A549 (cell line): ENCODE measurements around the gene HADHA. TPM values are rescaled to one million over a fixed set of nuclear protein-coding genes. Genes with fewer than 3 reads are reported as not detected.
A peak's percentile ranks its signal among the peaks of the same experiment; 100 is the strongest.

Experiments
- ATAC-seq, 2 experiments: fragments of 200-7000 bp in 1 of 2; fragments of >200 bp in 1 of 2; cut with Nextera tagmentation in 1 of 2; cut with Tn5 transposase in 1 of 2; 3 replicates each; pipeline versions ENCODE4 v1.8.0 to v1.9.1; 2018 to 2020; ENCODE audit warnings: mild to moderate bottlenecking in 1 of 2, moderate library complexity in 1 of 2
- CTCF ChIA-PET: fragments of 300-600 bp; sonication (Branson Sonifier 250); formaldehyde crosslinking; extraction: SDS; loops from one replicate; lab custom pipeline; 2021; ENCODE audit warnings: antibody characterized with exemption, inconsistent platforms; lab: Yijun Ruan, JAX
- POLR2A ChIA-PET: fragments of 350-600 bp; formaldehyde crosslinking; extraction: SDS; loops from one replicate; lab custom pipeline; 2021; ENCODE audit warnings: antibody characterized with exemption, inconsistent platforms; lab: Yijun Ruan, JAX
- DNase-seq, 2 experiments: peaks; one replicate each; pipeline versions ENCODE4 v3.0.0 to v3.0.0-alpha.2; 2011 to 2016; ENCODE audit warnings: low read depth in 1 of 2, low spot score in 1 of 2
- FAIRE-seq: peaks from 2 replicates; lab custom pipeline; 2011; peaks lifted over from hg19 to GRCh38; lab: Jason Lieb, UNC
- H3K27ac ChIP-seq, 2 experiments: fragments of >200 bp; sonication (Bioruptor Twin); formaldehyde crosslinking; 3 replicates each; pipeline ENCODE4 v1.5.1; 2016 to 2017
- H3K4me1 ChIP-seq: fragments of >200 bp; sonication (Bioruptor Twin); formaldehyde crosslinking; 3 replicates; pipeline ENCODE4 v1.6.1; 2016
- H3K4me2 ChIP-seq: fragments of >200 bp; sonication (Bioruptor Twin); formaldehyde crosslinking; 3 replicates; pipeline ENCODE4 v1.6.1; 2016
- H3K4me3 ChIP-seq: fragments of >200 bp; sonication (Bioruptor Twin); formaldehyde crosslinking; 3 replicates; pipeline ENCODE4 v1.5.1; 2016
- H3K9me3 ChIP-seq: fragments of >200 bp; sonication (Bioruptor Twin); formaldehyde crosslinking; 3 replicates; pipeline ENCODE4 v1.6.1; 2016
- CBX8 ChIP-seq: fragments of 200-600 bp; sonication (generic); IDR thresholded peaks from 2 replicates; pipeline ENCODE4 v1.6.1; 2016
- CHD2 ChIP-seq: fragments of 150-350 bp; IDR thresholded peaks from 2 replicates; pipeline ENCODE4 v1.6.1; 2014; ENCODE audit warnings: low read length; ENCODE audit not compliant: partially characterized antibody
- EHMT2 ChIP-seq: fragments of 200-600 bp; sonication (generic); IDR thresholded peaks from 2 replicates; pipeline ENCODE4 v1.6.1; 2016; ENCODE audit warnings: antibody characterized with exemption, low read depth, mild to moderate bottlenecking, moderate library complexity
- EP300 ChIP-seq, 2 experiments: fragments of >200 bp; sonication (Bioruptor Twin); formaldehyde crosslinking; IDR thresholded peaks; 2 replicates in 1 of 2; 3 replicates in 1 of 2; pipeline ENCODE4 v1.6.1; 2016 to 2017
- FOSB ChIP-seq: fragments of 250-450 bp; sonication (Bioruptor Pico); IDR thresholded peaks from 2 replicates; pipeline ENCODE4 v1.5.0; 2020; ENCODE audit warnings: mild to moderate bottlenecking, moderate library complexity
- FOSL2 ChIP-seq, 2 experiments: fragments of 450-650 bp in 1 of 2; fragments of >200 bp in 1 of 2; sonication (Bioruptor Twin) in 1 of 2; formaldehyde crosslinking; IDR thresholded peaks; 2 replicates each; pipeline versions ENCODE4 v1.5.0 to v1.6.1; 2016 to 2020; ENCODE audit warnings: mild to moderate bottlenecking in 1 of 2, moderate library complexity in 1 of 2
- FOXS1 ChIP-seq: fragments of 250-450 bp; sonication (Bioruptor Pico); IDR thresholded peaks from 2 replicates; pipeline ENCODE4 v1.5.0; 2020; ENCODE audit warnings: mild to moderate bottlenecking, moderate library complexity
- HDAC2 ChIP-seq: fragments of 200-600 bp; sonication (generic); IDR thresholded peaks from 2 replicates; pipeline ENCODE4 v1.6.1; 2016
- HOXB5 ChIP-seq: fragments of 250-450 bp; sonication (Bioruptor Pico); IDR thresholded peaks from 2 replicates; pipeline ENCODE4 v1.5.0; 2020; ENCODE audit warnings: mild to moderate bottlenecking, moderate library complexity
- JUNB ChIP-seq: fragments of >200 bp; sonication (Bioruptor Twin); formaldehyde crosslinking; IDR thresholded peaks from 2 replicates; pipeline ENCODE4 v1.6.1; 2016
- KDM1A ChIP-seq: fragments of 200-600 bp; sonication (generic); IDR thresholded peaks from 2 replicates; pipeline ENCODE4 v1.6.1; 2016; ENCODE audit warnings: low read depth, mild to moderate bottlenecking
- KDM5A ChIP-seq: fragments of 200-600 bp; sonication (generic); IDR thresholded peaks from 2 replicates; pipeline ENCODE4 v1.6.1; 2016; ENCODE audit warnings: antibody characterized with exemption, mild to moderate bottlenecking
- MAFK ChIP-seq: fragments of 450-650 bp; IDR thresholded peaks from 2 replicates; pipeline ENCODE4 v1.6.1; 2014; ENCODE audit not compliant: partially characterized antibody
- PHF8 ChIP-seq: fragments of 200-600 bp; sonication (generic); IDR thresholded peaks from 2 replicates; pipeline ENCODE4 v1.6.1; 2016; ENCODE audit warnings: low read depth, mild to moderate bottlenecking, antibody characterized with exemption, moderate library complexity, borderline replicate concordance
- SMC3 ChIP-seq: fragments of >200 bp; sonication (Bioruptor Twin); formaldehyde crosslinking; IDR thresholded peaks from 3 replicates; pipeline ENCODE4 v1.6.1; 2018; ENCODE audit warnings: inconsistent platforms
- ZNF302 ChIP-seq: fragments of 250-450 bp; sonication (Bioruptor Pico); IDR thresholded peaks from 2 replicates; pipeline ENCODE4 v1.9.0; 2021; ENCODE audit warnings: inconsistent platforms, mild to moderate bottlenecking, moderate library complexity
- WGBS: methylation state at CpG from one replicate; pipeline ENCODE4 v1.1.6; 2017; ENCODE audit errors: missing lambda C conversion rate; 5-methylcytosine and 5-hydroxymethylcytosine counted together
- polyA plus RNA-seq, 4 experiments: library from polyadenylated mRNA; depleted of rRNA in 3 of 4; stranded (reverse); fragments of >200 nt; fragmentation: RNase III in 1 of 4; extraction: RNeasy Plus Mini Kit Qiagen cat#74134 plus additional on column Dnase treatment in 1 of 4; gene quantifications; 2 replicates in 3 of 4; 3 replicates in 1 of 4; pipeline ENCODE4 v1.2.3, GENCODE V29; 2011 to 2017
- TF ChIP-seq, protein P1 (sequence below): fragments of >200 bp; sonication (Bioruptor Twin); formaldehyde crosslinking; IDR thresholded peaks from 3 replicates; pipeline ENCODE4 v1.6.1; 2016
- TF ChIP-seq, protein P2 (sequence below): fragments of 450-650 bp; IDR thresholded peaks from 2 replicates; pipeline ENCODE4 v1.6.1; 2014; ENCODE audit warnings: antibody characterized with exemption
- TF ChIP-seq, protein P3 (sequence below): fragments of 250-450 bp; sonication (Bioruptor Pico); IDR thresholded peaks from 2 replicates; pipeline ENCODE4 v1.5.0; 2020; ENCODE audit warnings: low read depth, mild to moderate bottlenecking, moderate library complexity
- TF ChIP-seq, protein P4 (sequence below): IDR thresholded peaks from 2 replicates; pipeline ENCODE4 v1.6.1; 2012
- TF ChIP-seq, protein P5 (sequence below): fragments of 200-600 bp; sonication (generic); IDR thresholded peaks from 2 replicates; pipeline ENCODE4 v1.6.1; 2016; ENCODE audit warnings: antibody characterized with exemption, mild to moderate bottlenecking, moderate library complexity

The HADHA gene
- polyA plus RNA-seq, 2 of the 4 experiments (the other 2 are of a cell fraction): 122 to 174 TPM

DNA sequence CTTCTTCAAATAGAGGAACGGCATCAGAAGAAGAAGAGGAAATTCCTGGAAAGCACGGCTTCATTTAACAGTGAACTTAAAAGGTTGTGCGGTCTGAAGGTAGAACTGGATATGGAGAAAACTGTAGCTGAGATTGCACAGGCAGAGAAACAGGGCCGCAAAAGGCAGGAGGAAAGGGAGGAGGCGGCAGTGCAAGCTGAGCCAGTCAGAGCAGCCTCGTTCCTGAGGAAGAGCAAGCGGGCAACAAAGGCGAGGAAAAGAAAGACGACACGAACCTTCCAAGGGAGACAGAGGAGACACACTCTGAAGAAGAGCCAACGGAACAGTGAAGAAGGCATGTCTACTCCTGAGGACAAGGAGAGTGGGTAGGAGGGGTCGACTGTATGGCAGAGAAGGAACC, 94.2 kb downstream of the HADHA start:
- FAIRE-seq (no peak), ATAC-seq (no peak; a peak in 2 of 6 replicates), DNase-seq (no peak)
- Histone ChIP-seq H3K4me1 (0 out of 3 replicates have a peak, but pooled peaks cover 4% of the 10 kb centered on the region), H3K9me3 (peaks cover 8% of the 10 kb centered on the region), H3K4me3 (no peak overlapping the region), H3K4me2 (no peak overlapping the region), H3K27ac (no peak overlapping the region)
- ChIA-PET CTCF (interaction anchor here (12.0 to 13.5 kb wide), 2 partner anchors 163 to 199 kb away, joined by 240 to 280 read pairs; partner anchors contain the start of gene KIF3C), POLR2A (no interaction called here)
- 73% methylated on average over 12 of the region's 12 CpGs for WGBS
- no peak for TF ChIP-seq KDM1A
- no peak for TF ChIP-seq JUNB
- TF ChIP-seq CBX8: no peak
- no peak for TF ChIP-seq FOSB (CRISPR knock-in tag)
- TF ChIP-seq, protein P1, sequence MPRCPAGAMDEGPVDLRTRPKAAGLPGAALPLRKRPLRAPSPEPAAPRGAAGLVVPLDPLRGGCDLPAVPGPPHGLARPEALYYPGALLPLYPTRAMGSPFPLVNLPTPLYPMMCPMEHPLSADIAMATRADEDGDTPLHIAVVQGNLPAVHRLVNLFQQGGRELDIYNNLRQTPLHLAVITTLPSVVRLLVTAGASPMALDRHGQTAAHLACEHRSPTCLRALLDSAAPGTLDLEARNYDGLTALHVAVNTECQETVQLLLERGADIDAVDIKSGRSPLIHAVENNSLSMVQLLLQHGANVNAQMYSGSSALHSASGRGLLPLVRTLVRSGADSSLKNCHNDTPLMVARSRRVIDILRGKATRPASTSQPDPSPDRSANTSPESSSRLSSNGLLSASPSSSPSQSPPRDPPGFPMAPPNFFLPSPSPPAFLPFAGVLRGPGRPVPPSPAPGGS: no peak
- TF ChIP-seq EP300 (IDR thresholded peaks at IDR 0.05): no peak
- TF ChIP-seq KDM5A: no peak
- TF ChIP-seq HOXB5 (CRISPR knock-in tag): no peak
- TF ChIP-seq ZNF302: no peak
- no peak for TF ChIP-seq MAFK
- TF ChIP-seq SMC3: no peak

DNA sequence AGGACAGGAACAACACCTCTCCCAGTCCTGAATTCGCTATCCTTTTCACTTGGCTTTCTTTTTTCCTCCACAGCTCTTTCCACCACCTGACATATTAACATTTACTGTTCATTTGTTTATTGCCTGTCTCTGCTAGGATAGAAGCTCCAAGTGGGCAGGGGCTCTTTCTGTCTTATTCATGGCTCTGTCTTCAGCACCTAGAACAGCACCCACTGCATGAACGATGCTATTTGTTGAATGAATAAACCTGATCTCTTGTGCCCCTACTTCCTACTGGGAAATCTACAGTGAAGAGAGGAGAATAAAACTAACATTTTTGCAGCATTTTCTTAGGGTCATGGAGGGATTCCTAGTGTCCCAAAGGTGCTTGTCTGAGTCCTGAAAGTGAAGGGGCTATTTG, 95.9 kb downstream of the HADHA start:
- Histone ChIP-seq H3K27ac (no peak overlapping the region), H3K4me1 (peaks cover 22% of the 10 kb centered on the region), H3K9me3 (no peaks in the 10 kb centered on the region; the same call in 1 of the 3 replicates), H3K4me2 (no peak overlapping the region), H3K4me3 (no peak overlapping the region)
- CTCF ChIA-PET: interaction anchor here (0.6 to 13.5 kb wide), 5 partner anchors 13 to 440 kb away, joined by 3 to 280 read pairs (median 4); partner anchors contain the start of gene KIF3C
- 0 out of 2 replicates have a peak, but pooled peaks have one; percentile 36 for TF ChIP-seq EHMT2
- TF ChIP-seq, protein P2, sequence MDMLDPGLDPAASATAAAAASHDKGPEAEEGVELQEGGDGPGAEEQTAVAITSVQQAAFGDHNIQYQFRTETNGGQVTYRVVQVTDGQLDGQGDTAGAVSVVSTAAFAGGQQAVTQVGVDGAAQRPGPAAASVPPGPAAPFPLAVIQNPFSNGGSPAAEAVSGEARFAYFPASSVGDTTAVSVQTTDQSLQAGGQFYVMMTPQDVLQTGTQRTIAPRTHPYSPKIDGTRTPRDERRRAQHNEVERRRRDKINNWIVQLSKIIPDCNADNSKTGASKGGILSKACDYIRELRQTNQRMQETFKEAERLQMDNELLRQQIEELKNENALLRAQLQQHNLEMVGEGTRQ: no peak
- TF ChIP-seq, protein P3, sequence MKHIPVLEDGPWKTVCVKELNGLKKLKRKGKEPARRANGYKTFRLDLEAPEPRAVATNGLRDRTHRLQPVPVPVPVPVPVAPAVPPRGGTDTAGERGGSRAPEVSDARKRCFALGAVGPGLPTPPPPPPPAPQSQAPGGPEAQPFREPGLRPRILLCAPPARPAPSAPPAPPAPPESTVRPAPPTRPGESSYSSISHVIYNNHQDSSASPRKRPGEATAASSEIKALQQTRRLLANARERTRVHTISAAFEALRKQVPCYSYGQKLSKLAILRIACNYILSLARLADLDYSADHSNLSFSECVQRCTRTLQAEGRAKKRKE (CRISPR knock-in tag): no peak
- no peak for TF ChIP-seq KDM1A
- no peak for TF ChIP-seq CHD2
- no peak for TF ChIP-seq FOXS1
- no peak for TF ChIP-seq JUNB
- no peak for TF ChIP-seq FOSL2 (IDR thresholded peaks at IDR 0.05)
- TF ChIP-seq FOSL2 (CRISPR knock-in tag; IDR thresholded peaks at IDR 0.05): no peak
- no peak for TF ChIP-seq HDAC2
- TF ChIP-seq PHF8: no peak
- TF ChIP-seq, protein P4, sequence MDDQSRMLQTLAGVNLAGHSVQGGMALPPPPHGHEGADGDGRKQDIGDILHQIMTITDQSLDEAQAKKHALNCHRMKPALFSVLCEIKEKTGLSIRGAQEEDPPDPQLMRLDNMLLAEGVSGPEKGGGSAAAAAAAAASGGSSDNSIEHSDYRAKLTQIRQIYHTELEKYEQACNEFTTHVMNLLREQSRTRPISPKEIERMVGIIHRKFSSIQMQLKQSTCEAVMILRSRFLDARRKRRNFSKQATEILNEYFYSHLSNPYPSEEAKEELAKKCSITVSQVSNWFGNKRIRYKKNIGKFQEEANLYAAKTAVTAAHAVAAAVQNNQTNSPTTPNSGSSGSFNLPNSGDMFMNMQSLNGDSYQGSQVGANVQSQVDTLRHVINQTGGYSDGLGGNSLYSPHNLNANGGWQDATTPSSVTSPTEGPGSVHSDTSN: no peak
- TF ChIP-seq, protein P1: no peak
- TF ChIP-seq, protein P5, sequence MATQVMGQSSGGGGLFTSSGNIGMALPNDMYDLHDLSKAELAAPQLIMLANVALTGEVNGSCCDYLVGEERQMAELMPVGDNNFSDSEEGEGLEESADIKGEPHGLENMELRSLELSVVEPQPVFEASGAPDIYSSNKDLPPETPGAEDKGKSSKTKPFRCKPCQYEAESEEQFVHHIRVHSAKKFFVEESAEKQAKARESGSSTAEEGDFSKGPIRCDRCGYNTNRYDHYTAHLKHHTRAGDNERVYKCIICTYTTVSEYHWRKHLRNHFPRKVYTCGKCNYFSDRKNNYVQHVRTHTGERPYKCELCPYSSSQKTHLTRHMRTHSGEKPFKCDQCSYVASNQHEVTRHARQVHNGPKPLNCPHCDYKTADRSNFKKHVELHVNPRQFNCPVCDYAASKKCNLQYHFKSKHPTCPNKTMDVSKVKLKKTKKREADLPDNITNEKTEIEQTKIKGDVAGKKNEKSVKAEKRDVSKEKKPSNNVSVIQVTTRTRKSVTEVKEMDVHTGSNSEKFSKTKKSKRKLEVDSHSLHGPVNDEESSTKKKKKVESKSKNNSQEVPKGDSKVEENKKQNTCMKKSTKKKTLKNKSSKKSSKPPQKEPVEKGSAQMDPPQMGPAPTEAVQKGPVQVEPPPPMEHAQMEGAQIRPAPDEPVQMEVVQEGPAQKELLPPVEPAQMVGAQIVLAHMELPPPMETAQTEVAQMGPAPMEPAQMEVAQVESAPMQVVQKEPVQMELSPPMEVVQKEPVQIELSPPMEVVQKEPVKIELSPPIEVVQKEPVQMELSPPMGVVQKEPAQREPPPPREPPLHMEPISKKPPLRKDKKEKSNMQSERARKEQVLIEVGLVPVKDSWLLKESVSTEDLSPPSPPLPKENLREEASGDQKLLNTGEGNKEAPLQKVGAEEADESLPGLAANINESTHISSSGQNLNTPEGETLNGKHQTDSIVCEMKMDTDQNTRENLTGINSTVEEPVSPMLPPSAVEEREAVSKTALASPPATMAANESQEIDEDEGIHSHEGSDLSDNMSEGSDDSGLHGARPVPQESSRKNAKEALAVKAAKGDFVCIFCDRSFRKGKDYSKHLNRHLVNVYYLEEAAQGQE: peak; percentile 83
- ATAC-seq (peak in 1 of 2 experiments; percentile 19; a peak in 1 of 6 replicates), FAIRE-seq (no peak), DNase-seq (no peak)
- POLR2A ChIA-PET: no interaction called here
- 39% methylated on average over 2 of the region's 2 CpGs for WGBS
